HepG2 (cell line): Measurements from ENCODE around the gene ST8SIA4. TPM values are rescaled to one million over a fixed set of nuclear protein-coding genes. Genes with fewer than 3 reads are reported as not detected.

Experiments
- ATAC-seq: fragments of 200-7000 bp; cut with Tn5 transposase; 3 replicates; pipeline ENCODE4 v1.9.1; 2020; ENCODE audit warnings: mild to moderate bottlenecking, moderate library complexity
- BruUV-seq: library from RNA; stranded (reverse); fragments of 400-500 nt; replicated peaks from 2 replicates; lab custom pipeline; 2021; lab: Mats Ljungman, UMichigan
- CTCF ChIA-PET: fragments of 300-600 bp; formaldehyde crosslinking; extraction: SDS; loops from one replicate; lab custom pipeline; 2021; ENCODE audit warnings: low total read pairs, inconsistent platforms, low intra/inter-chr PET ratio; lab: Yijun Ruan, JAX
- POLR2A ChIA-PET: fragments of 350-600 bp; sonication (Branson Sonifier 250); formaldehyde crosslinking; loops from one replicate; lab custom pipeline; 2020; ENCODE audit warnings: antibody characterized with exemption, inconsistent platforms; lab: Yijun Ruan, JAX
- DNase-seq: peaks from one replicate; pipeline ENCODE4 v3.0.0-alpha.2; 2015; ENCODE audit warnings: low spot score
- FAIRE-seq: peaks from 3 replicates; lab custom pipeline; 2011; peaks lifted over from hg19 to GRCh38; lab: Jason Lieb, UNC
- H2AFZ ChIP-seq: one replicate; pipeline ENCODE4 v1.6.1; 2011; ENCODE audit warnings: low read length, inconsistent platforms
- H3K27ac ChIP-seq: fragments of 300-600 bp; 3 replicates; pipeline ENCODE4 v1.8.0; 2011; ENCODE audit warnings: mixed run types, mild to moderate bottlenecking, mixed read lengths, low read length, inconsistent platforms; ENCODE audit not compliant: insufficient read depth; ENCODE audit errors: extremely low read length
- H3K27me3 ChIP-seq, 2 experiments: fragments of 200-600 bp in 1 of 2; 2 replicates in 1 of 2; 3 replicates in 1 of 2; pipeline versions ENCODE4 v1.6.0 to v1.8.0; 2011; ENCODE audit warnings: low read length in 2 of 2, mild to moderate bottlenecking in 2 of 2, moderate library complexity in 2 of 2, inconsistent platforms in 1 of 2; ENCODE audit not compliant: insufficient read depth in 2 of 2, control insufficient read depth in 1 of 2
- H3K36me3 ChIP-seq, 2 experiments: fragments of 200-600 bp in 1 of 2; replicated peaks in 1 of 2; 2 replicates in 1 of 2; 3 replicates in 1 of 2; pipeline versions ENCODE4 v1.5.1 to v1.8.0; 2011; ENCODE audit warnings: low read length in 2 of 2, inconsistent platforms in 1 of 2; ENCODE audit not compliant: insufficient read depth in 2 of 2, control insufficient read depth in 1 of 2
- H3K4me1 ChIP-seq: 2 replicates; pipeline ENCODE4 v1.5.1; 2012; ENCODE audit warnings: low read length, inconsistent platforms; ENCODE audit not compliant: insufficient read depth
- H3K4me2 ChIP-seq: 2 replicates; pipeline ENCODE4 v1.6.0; 2011; ENCODE audit warnings: low read depth, low read length, inconsistent platforms
- H3K4me3 ChIP-seq, 3 experiments: fragments of 200-600 bp in 1 of 3; sonication (generic), shearing (Covaris generic) in 1 of 3; replicated peaks in 1 of 3; 2 replicates each; pipeline ENCODE4 v1.5.1; 2011 to 2016; ENCODE audit warnings: low read length in 3 of 3, inconsistent platforms in 2 of 3, low read depth in 2 of 3, mild to moderate bottlenecking in 2 of 3, control low read depth in 1 of 3, mixed read lengths in 1 of 3; ENCODE audit not compliant: insufficient read depth in 1 of 3
- H3K79me2 ChIP-seq: one replicate; pipeline ENCODE4 v1.6.1; 2011; ENCODE audit warnings: low read length, inconsistent platforms; ENCODE audit not compliant: insufficient read depth
- H3K9ac ChIP-seq: 2 replicates; pipeline ENCODE4 v1.6.0; 2011; ENCODE audit warnings: mild to moderate bottlenecking, low read depth, low read length, inconsistent platforms; ENCODE audit not compliant: insufficient read depth
- H3K9me3 ChIP-seq: 2 replicates; pipeline ENCODE4 v1.5.1; 2012; ENCODE audit warnings: mild to moderate bottlenecking, low read length
- H4K20me1 ChIP-seq: 2 replicates; pipeline ENCODE4 v1.6.0; 2011; ENCODE audit warnings: inconsistent platforms, mild to moderate bottlenecking, low read length, moderate library complexity; ENCODE audit not compliant: insufficient read depth
- ARNT ChIP-seq: fragments of 450-650 bp; IDR thresholded peaks from 2 replicates; pipeline ENCODE4 v1.6.1; 2017
- CBX1 ChIP-seq: IDR thresholded peaks from one replicate; pipeline ENCODE4 v1.6.1; 2016; ENCODE audit warnings: antibody characterized with exemption, low read depth
- MXI1 ChIP-seq: IDR thresholded peaks from 3 replicates; pipeline ENCODE4 v1.6.1; 2012; ENCODE audit warnings: low read depth, low read length, inconsistent platforms, borderline replicate concordance
- SETDB1 ChIP-seq: sonication (generic); formaldehyde crosslinking; IDR thresholded peaks from 2 replicates; pipeline ENCODE4 v1.5.1; 2020; ENCODE audit warnings: missing genetic modification reagents, mild to moderate bottlenecking, borderline replicate concordance
- ZFP90 ChIP-seq: sonication (generic); formaldehyde crosslinking; IDR thresholded peaks from 2 replicates; pipeline ENCODE4 v1.8.0; 2022; ENCODE audit warnings: missing genetic modification reagents, mild to moderate bottlenecking, inconsistent platforms, borderline replicate concordance
- ZNF234 ChIP-seq: sonication (generic); formaldehyde crosslinking; conservative IDR thresholded peaks from 2 replicates; pipeline ENCODE4 v1.5.1; 2020; ENCODE audit warnings: mild to moderate bottlenecking, missing genetic modification reagents
- ZNF24 ChIP-seq: fragments of 450-650 bp; IDR thresholded peaks from 2 replicates; pipeline ENCODE4 v1.6.1; 2017; ENCODE audit warnings: antibody characterized with exemption, mild to moderate bottlenecking
- ZNF30 ChIP-seq: sonication (generic); formaldehyde crosslinking; IDR thresholded peaks from 2 replicates; pipeline ENCODE4 v1.5.0; 2020; ENCODE audit warnings: mild to moderate bottlenecking, missing genetic modification reagents
- ZNF431 ChIP-seq: sonication (generic); formaldehyde crosslinking; IDR thresholded peaks from 2 replicates; pipeline ENCODE4 v1.9.0; 2022; ENCODE audit warnings: missing genetic modification reagents, low read depth, mild to moderate bottlenecking, borderline replicate concordance
- ZNF589 ChIP-seq: sonication (generic); formaldehyde crosslinking; conservative IDR thresholded peaks from 2 replicates; pipeline ENCODE4 v1.8.0; 2022; ENCODE audit warnings: mild to moderate bottlenecking, moderate library complexity, missing genetic modification reagents
- ZNF660 ChIP-seq: sonication (generic); formaldehyde crosslinking; IDR thresholded peaks from 2 replicates; pipeline ENCODE4 v1.5.1; 2020; ENCODE audit warnings: mild to moderate bottlenecking, low read depth, missing genetic modification reagents, borderline replicate concordance
- WGBS: methylation state at CpG from one replicate; pipeline ENCODE4 v1.1.6; 2017; ENCODE audit warnings: low lambda C conversion rate; 5-methylcytosine and 5-hydroxymethylcytosine counted together
- in situ Hi-C: cut with HindIII; loops from 2 replicates; pipeline ENCODE4 v1.10.0; 2017; ENCODE audit warnings: low pct_unique_long_range_greater_than_20kb; ENCODE audit not compliant: extremely low pct_ligation_motif_present
- intact Hi-C: fragments of 100-400 bp; cut with micrococcal nuclease; formaldehyde crosslinking; loops from one replicate; pipeline ENCODE4 v1.10.0; 2022; ENCODE audit not compliant: unreplicated experiment
- polyA plus RNA-seq, 8 experiments: library from polyadenylated mRNA; depleted of rRNA in 3 of 8; stranded (reverse) in 7 of 8; unstranded in 1 of 8; fragments of >200 nt; fragmentation: Illumina TruSeq in 4 of 8; extraction: Trizol in 4 of 8; gene quantifications; 2 replicates each; pipeline versions ENCODE4 v1.2.1 to v1.2.3, GENCODE V29; 2011 to 2016; ENCODE audit warnings: low read depth in 4 of 8, missing spikeins in 1 of 8, mixed read lengths in 1 of 8; ENCODE audit not compliant: insufficient read depth in 1 of 8
- total RNA-seq, 5 experiments: library from RNA; depleted of rRNA; stranded (reverse); fragments of >200 nt; fragmentation: Illumina TruSeq; extraction: Trizol; gene quantifications; 2 replicates each; pipeline ENCODE4 v1.2.3, GENCODE V29; 2016; ENCODE audit warnings: low read depth in 1 of 5
- TF ChIP-seq, protein P1 (sequence below): sonication (generic); formaldehyde crosslinking; IDR thresholded peaks from 2 replicates; pipeline ENCODE4 v1.5.0; 2020; ENCODE audit warnings: missing genetic modification reagents
- TF ChIP-seq, protein P2 (sequence below): sonication (generic); formaldehyde crosslinking; conservative IDR thresholded peaks from 2 replicates; pipeline ENCODE4 v1.4.0; 2020; ENCODE audit warnings: missing genetic modification reagents
- TF ChIP-seq, protein P3 (sequence below): IDR thresholded peaks from 2 replicates; pipeline ENCODE4 v1.6.1; 2016; ENCODE audit warnings: missing biosample characterization, missing genetic modification reagents, low read depth
- TF ChIP-seq, protein P4 (sequence below): IDR thresholded peaks from 2 replicates; pipeline ENCODE4 v1.6.1; 2018; ENCODE audit warnings: missing genetic modification reagents
- TF ChIP-seq, protein P5 (sequence below): sonication (generic); formaldehyde crosslinking; IDR thresholded peaks from 2 replicates; pipeline ENCODE4 v1.4.0; 2020; ENCODE audit warnings: mild to moderate bottlenecking, low read depth, missing genetic modification reagents

ST8SIA4 gene
- total and polyA plus RNA-seq, 2 of the 13 experiments (the other 11 are each of a cell fraction or from before 2014, with no cell fraction given), result not detected

DNA sequence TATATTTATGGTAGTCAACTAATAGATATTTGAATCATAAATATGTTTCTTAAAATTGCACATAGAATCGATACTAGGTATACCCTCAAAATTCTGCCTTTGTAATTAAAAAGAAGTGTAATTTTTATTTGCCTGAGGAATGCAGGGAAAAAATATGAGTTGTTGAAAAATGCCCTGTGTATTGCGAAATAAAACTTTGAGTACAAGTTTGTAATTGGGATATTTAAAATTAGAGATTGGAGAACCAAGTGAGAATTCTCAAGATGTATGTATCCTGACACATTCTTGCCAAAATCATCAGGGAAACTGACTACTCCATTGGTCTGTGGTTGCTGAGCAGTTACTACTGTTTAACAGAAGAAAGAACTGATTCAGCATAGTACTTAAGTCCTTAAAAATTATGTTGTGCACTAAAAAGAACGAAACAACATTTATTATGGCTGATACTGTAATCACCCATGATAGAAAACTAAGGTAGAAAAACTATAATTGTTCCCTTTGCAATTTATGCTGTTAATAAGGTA, 36.0 kb downstream of the ST8SIA4 start:
- BruUV-seq, result no TSS peak

More for the DNA sequence above, 36.0 kb downstream of the ST8SIA4 start:
- Histone ChIP-seq H2AFZ (no peak overlapping the region), H3K36me3 (no peaks in the 10 kb centered on the region), H3K4me2 (no peak overlapping the region), H4K20me1 (no peaks in the 10 kb centered on the region), H3K9me3 (no peaks in the 10 kb centered on the region), H3K9ac (no peak overlapping the region), H3K79me2 (no peaks in the 10 kb centered on the region), H3K4me1 (no peaks in the 10 kb centered on the region), H3K27me3 (no peaks in the 10 kb centered on the region), H3K27ac (no peak overlapping the region), H3K4me3 (no peak overlapping the region)
- TF ChIP-seq, protein P1, sequence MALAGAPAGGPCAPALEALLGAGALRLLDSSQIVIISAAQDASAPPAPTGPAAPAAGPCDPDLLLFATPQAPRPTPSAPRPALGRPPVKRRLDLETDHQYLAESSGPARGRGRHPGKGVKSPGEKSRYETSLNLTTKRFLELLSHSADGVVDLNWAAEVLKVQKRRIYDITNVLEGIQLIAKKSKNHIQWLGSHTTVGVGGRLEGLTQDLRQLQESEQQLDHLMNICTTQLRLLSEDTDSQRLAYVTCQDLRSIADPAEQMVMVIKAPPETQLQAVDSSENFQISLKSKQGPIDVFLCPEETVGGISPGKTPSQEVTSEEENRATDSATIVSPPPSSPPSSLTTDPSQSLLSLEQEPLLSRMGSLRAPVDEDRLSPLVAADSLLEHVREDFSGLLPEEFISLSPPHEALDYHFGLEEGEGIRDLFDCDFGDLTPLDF, result no peak
- no peak for TF ChIP-seq ZNF30 (CRISPR knock-in tag)
- TF ChIP-seq ZNF660, result no peak
- TF ChIP-seq ZFP90, result no peak
- TF ChIP-seq, protein P2, sequence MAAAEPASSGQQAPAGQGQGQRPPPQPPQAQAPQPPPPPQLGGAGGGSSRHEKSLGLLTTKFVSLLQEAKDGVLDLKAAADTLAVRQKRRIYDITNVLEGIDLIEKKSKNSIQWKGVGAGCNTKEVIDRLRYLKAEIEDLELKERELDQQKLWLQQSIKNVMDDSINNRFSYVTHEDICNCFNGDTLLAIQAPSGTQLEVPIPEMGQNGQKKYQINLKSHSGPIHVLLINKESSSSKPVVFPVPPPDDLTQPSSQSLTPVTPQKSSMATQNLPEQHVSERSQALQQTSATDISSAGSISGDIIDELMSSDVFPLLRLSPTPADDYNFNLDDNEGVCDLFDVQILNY (CRISPR knock-in tag), result no peak
- TF ChIP-seq ZNF24, result no peak
- no peak for TF ChIP-seq MXI1
- no peak for TF ChIP-seq CBX1
- TF ChIP-seq ZNF589 (CRISPR knock-in tag), result no peak
- no peak for TF ChIP-seq ZNF431 (CRISPR knock-in tag)
- TF ChIP-seq SETDB1, result no peak
- TF ChIP-seq, protein P3, sequence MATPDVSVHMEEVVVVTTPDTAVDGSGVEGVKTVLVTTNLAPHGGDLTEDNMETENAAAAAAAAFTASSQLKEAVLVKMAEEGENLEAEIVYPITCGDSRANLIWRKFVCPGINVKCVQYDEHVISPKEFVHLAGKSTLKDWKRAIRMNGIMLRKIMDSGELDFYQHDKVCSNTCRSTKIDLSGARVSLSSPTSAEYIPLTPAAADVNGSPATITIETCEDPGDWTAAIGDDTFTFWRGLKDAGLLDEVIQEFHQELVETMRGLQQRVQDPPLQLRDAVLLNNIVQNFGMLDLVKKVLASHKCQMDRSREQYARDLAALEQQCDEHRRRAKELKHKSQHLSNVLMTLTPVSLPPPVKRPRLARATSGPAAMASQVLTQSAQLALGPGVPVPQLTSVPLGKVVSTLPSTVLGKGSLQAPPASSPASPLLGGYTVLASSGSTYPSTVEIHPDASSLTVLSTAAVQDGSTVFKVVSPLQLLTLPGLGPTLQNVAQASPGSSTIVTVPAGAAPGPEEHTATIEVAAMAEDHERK (CRISPR knock-in tag), result no peak
- TF ChIP-seq ZNF234, result no peak
- TF ChIP-seq, protein P4, sequence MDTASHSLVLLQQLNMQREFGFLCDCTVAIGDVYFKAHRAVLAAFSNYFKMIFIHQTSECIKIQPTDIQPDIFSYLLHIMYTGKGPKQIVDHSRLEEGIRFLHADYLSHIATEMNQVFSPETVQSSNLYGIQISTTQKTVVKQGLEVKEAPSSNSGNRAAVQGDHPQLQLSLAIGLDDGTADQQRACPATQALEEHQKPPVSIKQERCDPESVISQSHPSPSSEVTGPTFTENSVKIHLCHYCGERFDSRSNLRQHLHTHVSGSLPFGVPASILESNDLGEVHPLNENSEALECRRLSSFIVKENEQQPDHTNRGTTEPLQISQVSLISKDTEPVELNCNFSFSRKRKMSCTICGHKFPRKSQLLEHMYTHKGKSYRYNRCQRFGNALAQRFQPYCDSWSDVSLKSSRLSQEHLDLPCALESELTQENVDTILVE (CRISPR knock-in tag), result no peak
- no peak for TF ChIP-seq ARNT
- TF ChIP-seq, protein P5, sequence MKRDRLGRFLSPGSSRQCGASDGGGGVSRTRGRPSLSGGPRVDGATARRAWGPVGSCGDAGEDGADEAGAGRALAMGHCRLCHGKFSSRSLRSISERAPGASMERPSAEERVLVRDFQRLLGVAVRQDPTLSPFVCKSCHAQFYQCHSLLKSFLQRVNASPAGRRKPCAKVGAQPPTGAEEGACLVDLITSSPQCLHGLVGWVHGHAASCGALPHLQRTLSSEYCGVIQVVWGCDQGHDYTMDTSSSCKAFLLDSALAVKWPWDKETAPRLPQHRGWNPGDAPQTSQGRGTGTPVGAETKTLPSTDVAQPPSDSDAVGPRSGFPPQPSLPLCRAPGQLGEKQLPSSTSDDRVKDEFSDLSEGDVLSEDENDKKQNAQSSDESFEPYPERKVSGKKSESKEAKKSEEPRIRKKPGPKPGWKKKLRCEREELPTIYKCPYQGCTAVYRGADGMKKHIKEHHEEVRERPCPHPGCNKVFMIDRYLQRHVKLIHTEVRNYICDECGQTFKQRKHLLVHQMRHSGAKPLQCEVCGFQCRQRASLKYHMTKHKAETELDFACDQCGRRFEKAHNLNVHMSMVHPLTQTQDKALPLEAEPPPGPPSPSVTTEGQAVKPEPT, result no peak
- in situ Hi-C loops, result no loop called here
- DNase-seq, result no peak
- CTCF ChIA-PET, result no interaction called here
- no peak for FAIRE-seq
- intact Hi-C loops, result no loop called here
- POLR2A ChIA-PET, result no interaction called here
- ATAC-seq, result no peak
- WGBS, result 0% methylated on average over 3 of the region's 3 CpGs
